ENCODE measurements around the gene LCOR. TPM values are rescaled to one million over a fixed set of nuclear protein-coding genes. Genes with fewer than 3 reads are reported as not detected.

The LCOR gene
- total and polyA plus RNA-seq, 2 experiments from 2014 or later, result 13.7 to 22.2 TPM

DNA sequence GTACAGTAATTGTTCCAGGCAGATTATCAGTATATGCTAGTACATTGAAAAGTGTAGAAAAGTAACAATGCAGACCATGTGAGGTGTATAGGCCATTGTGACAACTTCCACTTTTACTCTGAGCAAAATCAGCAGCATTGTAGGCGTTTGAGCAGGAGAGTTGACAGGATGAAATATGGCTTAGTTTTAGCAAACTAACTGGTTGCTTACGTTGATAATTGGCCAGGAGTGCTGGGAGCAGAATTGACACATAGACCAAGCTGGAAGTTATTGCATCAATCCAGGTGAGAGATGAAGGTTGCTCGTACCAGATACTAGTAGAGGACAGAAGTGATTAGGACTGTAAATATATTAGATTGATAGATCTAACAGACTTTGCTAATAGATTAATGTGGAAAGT, 46.0 kb downstream of the LCOR start:
- Histone ChIP-seq H3K4me3 (no peak overlapping the region), H3K9me3 (ENCODE audit: low read depth) (no peaks in the 10 kb centered on the region), H3K4me1 (ENCODE audit: low read depth) (no peaks in the 10 kb centered on the region), H3K27ac (peak overlapping the region; percentile 78), H3K27me3 (no peaks in the 10 kb centered on the region), H3K36me3 (no peaks in the 10 kb centered on the region)
- TF ChIP-seq, protein P1, sequence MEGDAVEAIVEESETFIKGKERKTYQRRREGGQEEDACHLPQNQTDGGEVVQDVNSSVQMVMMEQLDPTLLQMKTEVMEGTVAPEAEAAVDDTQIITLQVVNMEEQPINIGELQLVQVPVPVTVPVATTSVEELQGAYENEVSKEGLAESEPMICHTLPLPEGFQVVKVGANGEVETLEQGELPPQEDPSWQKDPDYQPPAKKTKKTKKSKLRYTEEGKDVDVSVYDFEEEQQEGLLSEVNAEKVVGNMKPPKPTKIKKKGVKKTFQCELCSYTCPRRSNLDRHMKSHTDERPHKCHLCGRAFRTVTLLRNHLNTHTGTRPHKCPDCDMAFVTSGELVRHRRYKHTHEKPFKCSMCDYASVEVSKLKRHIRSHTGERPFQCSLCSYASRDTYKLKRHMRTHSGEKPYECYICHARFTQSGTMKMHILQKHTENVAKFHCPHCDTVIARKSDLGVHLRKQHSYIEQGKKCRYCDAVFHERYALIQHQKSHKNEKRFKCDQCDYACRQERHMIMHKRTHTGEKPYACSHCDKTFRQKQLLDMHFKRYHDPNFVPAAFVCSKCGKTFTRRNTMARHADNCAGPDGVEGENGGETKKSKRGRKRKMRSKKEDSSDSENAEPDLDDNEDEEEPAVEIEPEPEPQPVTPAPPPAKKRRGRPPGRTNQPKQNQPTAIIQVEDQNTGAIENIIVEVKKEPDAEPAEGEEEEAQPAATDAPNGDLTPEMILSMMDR (IDR thresholded peaks at IDR 0.05; ENCODE audit: low read depth, low read length), result no peak
- no peak for DNase-seq (ENCODE audit: low read depth in 1 of 2, low spot score in 1 of 2)

DNA sequence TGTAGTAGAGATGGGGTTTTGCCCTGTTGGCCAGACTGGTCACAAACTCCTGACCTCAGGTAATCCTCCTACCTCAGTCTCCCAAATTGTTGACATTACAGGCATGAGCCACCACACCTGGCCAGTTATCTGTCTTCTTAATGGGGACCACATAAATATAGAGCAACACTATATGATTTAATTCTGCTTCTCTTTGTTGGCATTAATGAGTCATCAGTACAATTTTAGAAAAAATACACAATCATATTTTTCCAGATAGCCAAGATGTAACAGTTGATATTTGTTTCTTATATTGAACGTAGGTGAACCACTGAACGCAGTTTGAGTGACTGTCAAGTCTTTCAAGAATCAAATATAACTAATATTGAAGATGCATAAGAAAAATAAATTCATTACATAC, 48.5 kb downstream of the LCOR start:
- H3K27ac ChIP-seq, result no peak overlapping the region
- no peaks in the 10 kb centered on the region for H3K9me3 ChIP-seq (ENCODE audit: low read depth)
- H3K4me1 ChIP-seq (ENCODE audit: low read depth), result no peaks in the 10 kb centered on the region
- DNase-seq (ENCODE audit: low read depth in 1 of 2, low spot score in 1 of 2), result no peak
- no peaks in the 10 kb centered on the region for H3K36me3 ChIP-seq
- TF ChIP-seq, protein P1 (IDR thresholded peaks at IDR 0.05; ENCODE audit: low read depth, low read length), result no peak
- H3K4me3 ChIP-seq, result no peak overlapping the region
- no peaks in the 10 kb centered on the region for H3K27me3 ChIP-seq

DNA sequence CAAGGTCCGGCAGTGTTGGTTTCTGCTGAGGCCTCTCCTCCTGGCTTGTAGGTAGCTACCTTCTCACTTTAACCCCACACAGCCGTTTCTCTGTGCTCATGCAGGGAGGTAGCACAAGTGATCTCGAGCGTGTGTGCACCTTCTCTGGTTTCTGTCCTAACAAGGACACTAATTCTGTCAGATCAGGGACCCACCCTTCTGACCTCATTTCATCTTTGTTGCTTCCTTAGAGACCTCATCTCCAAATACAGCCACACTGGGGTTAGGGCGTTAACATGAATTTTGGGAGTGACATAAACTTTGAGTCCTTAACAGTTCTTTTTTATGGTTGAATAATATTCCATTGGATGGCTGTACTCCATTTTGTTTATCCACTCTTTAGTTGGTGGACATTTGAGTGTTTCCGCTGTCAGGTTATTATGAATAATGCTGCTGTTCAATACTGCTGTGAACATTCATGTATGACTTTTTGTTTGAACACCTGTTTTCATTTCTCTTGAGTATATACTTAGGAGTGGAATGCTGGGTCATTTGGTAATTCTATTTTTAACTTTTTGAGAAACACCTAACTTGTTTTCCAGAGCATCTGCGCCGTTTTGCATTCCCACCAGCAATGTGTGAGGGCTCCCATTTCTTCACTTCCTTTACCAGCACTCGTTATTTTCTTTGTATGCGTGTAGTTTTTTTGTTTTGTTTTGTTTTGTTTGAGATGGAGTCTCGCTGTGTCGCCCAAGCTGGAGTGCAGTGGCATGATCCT, 57.5 kb downstream of the LCOR start:
- H3K9me3 ChIP-seq (ENCODE audit: low read depth), result no peaks in the 10 kb centered on the region
- H3K36me3 ChIP-seq, result no peaks in the 10 kb centered on the region
- no peak overlapping the region for H3K4me3 ChIP-seq
- no peaks in the 10 kb centered on the region for H3K4me1 ChIP-seq (ENCODE audit: low read depth)
- DNase-seq (ENCODE audit: low read depth in 1 of 2, low spot score in 1 of 2), result no peak
- no peak overlapping the region for H3K27ac ChIP-seq
- no peaks in the 10 kb centered on the region for H3K27me3 ChIP-seq
- TF ChIP-seq, protein P1 (IDR thresholded peaks at IDR 0.05; ENCODE audit: low read depth, low read length), result no peak

DNA sequence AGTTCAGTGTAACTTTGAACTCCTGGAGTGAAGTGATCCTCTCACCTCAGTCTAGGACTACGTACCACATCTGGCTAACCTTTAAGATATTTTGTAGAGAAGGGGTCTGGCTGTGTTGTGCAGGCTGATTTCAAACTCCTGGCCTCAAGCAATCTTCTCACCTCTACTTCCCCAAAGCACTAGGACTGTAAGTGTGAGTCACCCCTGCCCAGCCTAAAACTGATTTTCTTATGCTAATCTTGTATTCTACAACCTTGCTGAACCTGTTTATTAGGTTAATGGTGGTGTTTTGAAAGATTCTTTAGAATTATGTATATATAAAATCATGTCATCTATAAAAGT, 58.0 kb downstream of the LCOR start:
- Histone ChIP-seq H3K27ac (no peak overlapping the region), H3K27me3 (no peaks in the 10 kb centered on the region), H3K9me3 (ENCODE audit: low read depth) (no peaks in the 10 kb centered on the region), H3K4me1 (ENCODE audit: low read depth) (no peaks in the 10 kb centered on the region), H3K4me3 (no peak overlapping the region), H3K36me3 (no peaks in the 10 kb centered on the region)
- no peak for DNase-seq (ENCODE audit: low read depth in 1 of 2, low spot score in 1 of 2)
- TF ChIP-seq, protein P1 (IDR thresholded peaks at IDR 0.05; ENCODE audit: low read depth, low read length), result no peak

DNA sequence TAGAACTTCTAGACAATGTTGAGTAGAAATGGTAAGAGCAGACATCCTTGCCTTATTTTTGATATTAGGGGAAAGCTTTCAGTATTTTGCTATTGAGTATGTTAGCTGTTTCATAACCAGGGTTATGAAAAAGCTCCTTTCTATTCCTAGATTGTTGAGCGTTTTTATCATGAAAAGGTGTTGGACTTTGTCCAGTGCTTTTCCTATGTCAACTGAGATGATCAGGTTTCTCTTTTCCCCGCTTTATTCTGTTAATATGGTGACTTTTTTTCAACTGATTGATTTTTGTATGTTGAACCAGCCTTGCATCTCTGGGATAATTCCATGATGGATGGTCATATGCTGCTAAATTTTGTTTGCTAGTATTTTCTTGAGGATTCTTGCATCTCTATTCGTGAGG, 58.5 kb downstream of the LCOR start:
- no peaks in the 10 kb centered on the region for H3K9me3 ChIP-seq (ENCODE audit: low read depth)
- H3K27me3 ChIP-seq, result no peaks in the 10 kb centered on the region
- no peak for DNase-seq (ENCODE audit: low read depth in 1 of 2, low spot score in 1 of 2)
- H3K4me1 ChIP-seq (ENCODE audit: low read depth), result no peaks in the 10 kb centered on the region
- H3K4me3 ChIP-seq, result no peak overlapping the region
- no peak overlapping the region for H3K27ac ChIP-seq
- TF ChIP-seq, protein P1 (IDR thresholded peaks at IDR 0.05; ENCODE audit: low read depth, low read length), result no peak
- no peaks in the 10 kb centered on the region for H3K36me3 ChIP-seq

Data from cardiac muscle cell (in vitro differentiated cells and primary cell).